Measurements from ENCODE around the gene BORCS5. TPM values are rescaled to one million over a fixed set of nuclear protein-coding genes. Genes with fewer than 3 reads are reported as not detected.

Gene BORCS5
- total RNA-seq, 2 experiments from 2014 or later: 10.4 to 22.9 TPM

DNA sequence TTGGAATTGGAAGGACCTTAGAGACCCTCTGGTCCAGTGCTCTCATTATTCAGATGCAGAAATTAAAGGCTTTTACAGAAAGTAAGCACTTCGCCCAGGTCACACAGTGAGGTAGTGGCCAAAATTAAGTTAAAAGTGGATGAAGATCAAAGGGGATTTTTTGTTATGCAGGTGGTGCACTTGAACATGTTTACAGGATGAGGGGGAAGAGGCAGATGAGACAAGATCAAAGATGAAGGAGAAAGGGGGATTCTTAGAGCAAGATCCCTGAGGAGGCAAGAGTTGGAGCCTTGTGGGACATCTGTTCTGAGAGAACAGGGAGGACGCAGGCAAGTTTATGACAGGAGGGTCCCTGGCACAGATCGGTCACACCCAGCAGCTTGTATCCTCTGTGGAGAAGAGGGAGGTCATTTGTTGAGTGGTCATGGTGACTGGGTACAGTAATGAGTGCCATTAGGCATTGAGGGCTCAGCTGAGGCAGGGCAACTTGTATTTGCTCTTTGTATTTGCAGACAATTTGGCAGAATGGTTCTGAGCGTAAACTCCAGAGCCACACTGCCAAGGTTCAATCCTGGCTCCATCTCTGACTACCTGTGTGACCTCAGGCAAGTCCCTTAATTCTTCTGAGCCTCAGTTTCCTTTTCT, 84.0 kb downstream of the BORCS5 start:
- no TSS peak for BruUV-seq (replicated peaks)
- TF ChIP-seq EZH2phosphoT487 (IDR thresholded peaks at IDR 0.05; ENCODE audit: borderline replicate concordance, low read depth, low read length): no peak
- TF ChIP-seq, protein P1, sequence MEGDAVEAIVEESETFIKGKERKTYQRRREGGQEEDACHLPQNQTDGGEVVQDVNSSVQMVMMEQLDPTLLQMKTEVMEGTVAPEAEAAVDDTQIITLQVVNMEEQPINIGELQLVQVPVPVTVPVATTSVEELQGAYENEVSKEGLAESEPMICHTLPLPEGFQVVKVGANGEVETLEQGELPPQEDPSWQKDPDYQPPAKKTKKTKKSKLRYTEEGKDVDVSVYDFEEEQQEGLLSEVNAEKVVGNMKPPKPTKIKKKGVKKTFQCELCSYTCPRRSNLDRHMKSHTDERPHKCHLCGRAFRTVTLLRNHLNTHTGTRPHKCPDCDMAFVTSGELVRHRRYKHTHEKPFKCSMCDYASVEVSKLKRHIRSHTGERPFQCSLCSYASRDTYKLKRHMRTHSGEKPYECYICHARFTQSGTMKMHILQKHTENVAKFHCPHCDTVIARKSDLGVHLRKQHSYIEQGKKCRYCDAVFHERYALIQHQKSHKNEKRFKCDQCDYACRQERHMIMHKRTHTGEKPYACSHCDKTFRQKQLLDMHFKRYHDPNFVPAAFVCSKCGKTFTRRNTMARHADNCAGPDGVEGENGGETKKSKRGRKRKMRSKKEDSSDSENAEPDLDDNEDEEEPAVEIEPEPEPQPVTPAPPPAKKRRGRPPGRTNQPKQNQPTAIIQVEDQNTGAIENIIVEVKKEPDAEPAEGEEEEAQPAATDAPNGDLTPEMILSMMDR (conservative IDR thresholded peaks at IDR 0.05; ENCODE audit: low read length): no peak
- H3K9me2 ChIP-seq (ENCODE audit: insufficient read depth, low read length): no peaks in the 10 kb centered on the region
- no peak overlapping the region for H3K4me2 ChIP-seq (ENCODE audit: low read length)
- peaks cover 10% of the 10 kb centered on the region for H3K36me3 ChIP-seq (ENCODE audit: insufficient read depth, low read length)
- no peaks in the 10 kb centered on the region for H3K9me3 ChIP-seq (ENCODE audit: low read length)
- ChIA-PET POLR2A (interaction anchor here (0.6 to 1.9 kb wide), 3 partner anchors 10 to 256 kb away, joined by 3 to 6 read pairs (median 6); no protein-coding TSS in a partner anchor), CTCF (ENCODE audit: unreplicated experiment) (no interaction called here)
- no peaks in the 10 kb centered on the region for H3K79me2 ChIP-seq (ENCODE audit: insufficient read depth, low read depth, low read length)
- no peak for DNase-seq (ENCODE audit: low spot score)
- no peak overlapping the region for H3K4me3 ChIP-seq (ENCODE audit: low read depth, low read length, poor library complexity, severe bottlenecking)
- H3K27ac ChIP-seq (ENCODE audit: low read depth, low read length, poor library complexity, severe bottlenecking): no peak overlapping the region
- H2AFZ ChIP-seq (ENCODE audit: low read length): no peak overlapping the region
- intact Hi-C loops (cut with micrococcal nuclease; ENCODE audit: unreplicated experiment): no loop called here
- H3K4me1 ChIP-seq (ENCODE audit: insufficient read depth, low read length, poor library complexity, severe bottlenecking): no peaks in the 10 kb centered on the region
- H4K20me1 ChIP-seq (ENCODE audit: insufficient read depth, low read length): no peaks in the 10 kb centered on the region

GRCh38 chr12:12441429-12441807, 84.5 kb downstream of the BORCS5 start:
- ChIA-PET POLR2A (interaction anchor here (0.6 to 1.0 kb wide), 2 partner anchors 14 to 1173 kb away, joined by 3 to 6 read pairs; no protein-coding TSS in a partner anchor), CTCF (ENCODE audit: unreplicated experiment) (no interaction called here)
- Histone ChIP-seq H3K9me3 (ENCODE audit: low read length) (no peaks in the 10 kb centered on the region), H2AFZ (ENCODE audit: low read length) (no peak overlapping the region), H3K9me2 (ENCODE audit: insufficient read depth, low read length) (no peaks in the 10 kb centered on the region), H3K36me3 (ENCODE audit: insufficient read depth, low read length) (peaks cover 6% of the 10 kb centered on the region), H3K4me1 (ENCODE audit: insufficient read depth, low read length, poor library complexity, severe bottlenecking) (no peaks in the 10 kb centered on the region), H3K4me2 (ENCODE audit: low read length) (no peak overlapping the region), H3K79me2 (ENCODE audit: insufficient read depth, low read depth, low read length) (no peaks in the 10 kb centered on the region), H3K4me3 (ENCODE audit: low read depth, low read length, poor library complexity, severe bottlenecking) (no peak overlapping the region), H3K27ac (ENCODE audit: low read depth, low read length, poor library complexity, severe bottlenecking) (no peak overlapping the region), H4K20me1 (ENCODE audit: insufficient read depth, low read length) (no peaks in the 10 kb centered on the region)
- DNase-seq (ENCODE audit: low spot score): no peak
- TF ChIP-seq, protein P1 (conservative IDR thresholded peaks at IDR 0.05; ENCODE audit: low read length): no peak
- no peak for TF ChIP-seq EZH2phosphoT487 (IDR thresholded peaks at IDR 0.05; ENCODE audit: borderline replicate concordance, low read depth, low read length)
- intact Hi-C loops (cut with micrococcal nuclease; ENCODE audit: unreplicated experiment): no loop called here
- no TSS peak for BruUV-seq (replicated peaks)

- ChIA-PET CTCF (ENCODE audit: unreplicated experiment) (no interaction called here), POLR2A (interaction anchor here (0.6 to 1.0 kb wide), 3 partner anchors 8 to 1172 kb away, joined by 3 to 6 read pairs (median 4); no protein-coding TSS in a partner anchor)
- TF ChIP-seq EZH2phosphoT487 (IDR thresholded peaks at IDR 0.05; ENCODE audit: borderline replicate concordance, low read depth, low read length): no peak
- TF ChIP-seq, protein P1 (conservative IDR thresholded peaks at IDR 0.05; ENCODE audit: low read length): no peak
- Histone ChIP-seq H4K20me1 (ENCODE audit: insufficient read depth, low read length) (no peaks in the 10 kb centered on the region), H3K4me2 (ENCODE audit: low read length) (no peak overlapping the region), H3K4me1 (ENCODE audit: insufficient read depth, low read length, poor library complexity, severe bottlenecking) (no peaks in the 10 kb centered on the region), H3K9me3 (ENCODE audit: low read length) (no peaks in the 10 kb centered on the region), H3K79me2 (ENCODE audit: insufficient read depth, low read depth, low read length) (no peaks in the 10 kb centered on the region), H3K9me2 (ENCODE audit: insufficient read depth, low read length) (no peaks in the 10 kb centered on the region), H3K36me3 (ENCODE audit: insufficient read depth, low read length) (peaks cover under 1% of the 10 kb centered on the region; the same call in 1 of the 2 replicates), H3K27ac (ENCODE audit: low read depth, low read length, poor library complexity, severe bottlenecking) (no peak overlapping the region), H2AFZ (ENCODE audit: low read length) (no peak overlapping the region), H3K4me3 (ENCODE audit: low read depth, low read length, poor library complexity, severe bottlenecking) (no peak overlapping the region)
- no TSS peak for BruUV-seq (replicated peaks)
- DNase-seq (ENCODE audit: low spot score): no peak
- intact Hi-C loops (cut with micrococcal nuclease; ENCODE audit: unreplicated experiment): no loop called here
Observed at GRCh38 chr12:12441843-12442461, 85.1 kb downstream of the BORCS5 start.
